GM12872 (cell line): ENCODE results near the gene TOP1.

Experiments used
- CTCF ChIP-seq: IDR thresholded peaks from 3 replicates; pipeline ENCODE4 v1.5.1; 2011; ENCODE audit warnings: low read depth, mild to moderate bottlenecking, low read length, moderate library complexity; ENCODE audit not compliant: insufficient read depth

Gene TOP1

GRCh38 chr20:40999841-41000240, 28.8 kb upstream of the TOP1 start:
- no peak for TF ChIP-seq CTCF

DNA sequence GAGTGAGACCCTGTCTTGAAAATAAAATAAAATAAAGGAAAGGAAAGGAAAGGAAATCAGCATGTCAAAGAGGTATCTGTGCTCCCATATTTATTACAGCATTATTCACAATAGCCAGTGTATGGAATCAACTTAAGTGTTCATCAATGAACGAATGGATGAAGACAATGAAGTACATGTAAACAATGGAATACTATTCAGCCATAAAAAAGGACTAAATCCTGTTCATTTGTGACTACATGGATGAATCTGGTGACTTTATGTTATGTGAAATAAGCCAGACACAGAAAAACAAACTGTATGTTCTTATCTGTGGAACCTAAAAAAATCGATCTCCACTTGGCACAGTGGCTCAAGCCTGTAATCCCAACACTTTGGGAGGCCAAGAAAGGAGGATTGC, 28.0 kb upstream of the TOP1 start:
- no peak for TF ChIP-seq CTCF

- TF ChIP-seq CTCF: no peak
Measured at GRCh38 chr20:41001497-41001896, 27.1 kb upstream of the TOP1 start.

DNA sequence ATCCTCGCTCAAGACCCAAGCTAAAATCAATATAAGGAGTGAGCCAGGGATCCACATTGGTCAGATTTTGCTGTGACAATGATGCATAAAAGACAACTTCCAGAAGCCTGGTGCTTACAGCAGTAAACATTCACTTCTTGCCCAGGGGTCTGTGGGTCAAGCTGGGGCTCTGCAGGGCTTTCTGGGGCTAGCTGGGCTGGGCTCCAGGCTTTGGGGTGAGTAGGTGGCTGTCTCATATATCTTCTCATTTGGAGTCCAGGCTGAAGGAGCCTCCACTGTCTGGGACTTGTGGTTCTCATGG, 25.8 kb upstream of the TOP1 start:
- no peak for TF ChIP-seq CTCF

DNA sequence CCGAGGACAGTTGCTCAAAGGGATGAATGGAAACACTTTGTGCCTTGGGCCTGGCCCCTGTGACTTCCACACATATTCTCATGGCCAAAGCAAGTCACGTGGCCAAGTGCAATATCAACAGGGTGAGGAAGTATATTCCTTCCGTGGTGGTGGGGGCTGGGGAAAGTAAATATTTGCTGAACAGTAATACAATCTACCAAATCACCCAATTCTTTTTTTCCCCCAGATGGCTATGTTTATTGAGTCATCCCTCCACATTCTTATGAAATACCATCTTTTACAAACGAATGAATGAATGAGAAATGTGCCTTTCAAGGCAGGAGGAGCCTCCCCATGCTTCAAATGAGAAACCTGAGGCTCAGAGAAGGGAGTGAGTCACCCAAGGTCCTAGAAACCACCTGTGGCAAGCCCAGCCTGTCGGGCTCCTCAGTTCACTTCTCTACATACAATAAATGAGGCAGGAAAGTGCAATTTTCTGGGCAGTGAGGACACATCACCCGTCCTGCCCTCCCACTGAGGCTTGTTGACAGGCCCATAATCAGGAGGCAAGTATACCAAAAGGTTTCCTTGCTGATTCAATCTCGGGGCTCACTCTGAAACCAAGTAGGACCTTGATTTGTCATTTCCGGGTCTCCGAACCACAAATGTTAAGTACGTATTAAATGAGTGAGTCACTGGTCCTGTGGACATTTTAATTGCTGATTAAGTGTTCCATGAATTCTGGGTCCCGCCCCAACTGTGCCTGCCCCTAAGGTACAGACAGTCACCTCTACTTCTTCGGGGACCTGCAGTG, 25.3 kb upstream of the TOP1 start:
- TF ChIP-seq CTCF: no peak

DNA sequence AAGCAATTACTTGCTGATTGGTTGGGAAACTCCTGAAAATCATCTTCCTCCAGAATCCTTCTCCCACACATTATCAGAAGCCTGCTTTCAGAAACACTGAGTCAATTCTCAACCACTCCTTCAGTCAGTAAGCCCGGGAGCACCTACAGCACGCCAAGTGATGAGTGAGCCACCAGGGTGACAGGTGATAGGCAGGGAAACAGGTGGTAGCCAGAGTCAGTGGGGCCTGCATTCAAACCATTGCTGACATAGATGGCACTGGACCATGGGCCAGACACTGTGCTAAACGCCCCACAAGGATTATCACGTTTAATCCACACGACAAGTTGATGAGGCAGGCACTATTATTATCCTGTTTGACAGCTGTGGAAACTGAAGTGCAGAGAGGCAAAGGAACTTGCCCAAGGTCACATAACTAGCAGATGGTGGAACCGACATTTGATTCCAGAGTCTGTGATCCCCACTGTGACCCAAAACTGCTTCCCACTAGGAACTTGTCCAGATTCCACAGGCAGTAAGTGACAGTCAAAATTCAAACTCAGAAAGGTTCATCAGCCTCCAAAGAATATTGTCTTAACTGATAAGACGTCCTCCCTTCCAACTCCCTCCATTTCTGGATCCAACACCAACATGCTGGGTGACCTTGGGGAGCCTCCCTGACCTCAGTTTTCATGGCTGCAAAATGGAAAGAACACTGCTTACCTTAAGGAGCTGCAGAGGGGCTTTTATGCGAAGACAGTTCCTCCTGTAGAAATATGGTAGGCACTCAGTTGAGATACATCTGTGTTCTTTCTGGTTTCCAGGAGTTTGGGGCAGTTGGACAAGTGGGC, 23.9 kb upstream of the TOP1 start:
- TF ChIP-seq CTCF: no peak

DNA sequence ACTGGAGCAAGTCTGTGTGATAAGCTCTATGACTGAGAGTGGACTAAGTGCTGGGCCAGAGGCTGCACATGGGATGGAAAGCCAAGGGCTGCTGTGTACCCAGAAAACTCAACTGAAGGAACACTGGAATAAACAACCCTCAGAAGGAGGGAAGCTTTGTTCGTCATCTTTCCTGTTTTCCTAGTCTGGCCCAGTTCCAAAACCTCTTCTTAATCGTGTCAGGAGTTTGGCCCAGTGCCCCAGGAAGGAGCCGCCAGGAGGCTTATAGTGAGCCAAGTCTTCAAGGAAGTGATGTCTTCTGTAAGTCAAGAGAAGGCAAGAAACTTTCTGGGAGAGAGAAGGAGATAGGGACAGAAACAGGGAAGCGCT, 23.3 kb upstream of the TOP1 start:
- no peak for TF ChIP-seq CTCF
